AG08395 (cell line): ENCODE measurements around the gene RPL7A.
"Not testable (repeated sequence)": the region's sequence is repeated elsewhere in the genome, so short reads cannot be mapped to it uniquely, and the experiment has no call there.

ENCODE experiments used
- DNase-seq: peaks from one replicate; pipeline ENCODE4 v3.0.0; 2012; ENCODE audit warnings: mixed read lengths, low spot score

The RPL7A gene

DNA sequence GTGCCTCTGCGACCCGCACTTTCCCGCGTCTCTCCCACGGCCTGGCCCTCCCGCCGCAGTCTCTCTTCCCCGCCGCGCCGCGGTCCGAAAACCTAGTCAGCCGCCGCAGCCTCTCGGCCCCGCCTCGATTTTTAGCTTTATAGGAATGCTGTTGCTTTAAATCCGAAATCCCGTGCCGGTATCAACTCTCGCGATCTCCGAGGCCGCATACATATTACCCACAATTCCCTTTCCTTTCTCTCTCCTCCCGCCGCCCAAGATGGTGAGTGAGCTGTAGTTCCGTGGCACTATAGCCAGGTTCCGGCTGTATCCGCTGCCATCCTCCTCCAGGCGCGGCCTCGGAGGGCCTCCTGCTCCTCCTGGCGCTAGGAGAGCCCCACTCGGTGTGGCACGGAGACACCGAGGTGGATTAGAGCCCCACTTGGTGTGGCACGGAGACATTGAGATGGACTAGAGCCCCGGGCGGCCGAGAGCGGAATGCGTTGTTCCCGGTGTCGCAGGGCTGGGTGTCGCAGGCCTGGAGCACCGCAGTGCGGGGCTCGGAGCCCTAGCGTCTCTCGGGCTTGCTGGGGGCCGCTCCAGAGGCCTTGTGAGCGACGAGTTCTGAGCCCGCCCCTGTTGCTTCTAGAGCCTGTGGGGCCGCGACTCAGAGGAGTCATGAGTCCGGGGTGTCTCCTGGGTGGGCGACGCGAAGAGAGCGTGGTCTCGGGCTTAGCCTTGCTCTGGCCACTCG, at the start of gene RPL7A, which contains the start of gene MED22:
RPL7A (plus strand) TSS at position 234 of the 733 bp plus-strand sequence; CDS start at position 260, 26 bp downstream.
MED22 (minus strand) TSS at position 147 of the 733 bp plus-strand sequence. CDS start 1,469 bp downstream, outside the sequence.
- peak; percentile 94 for DNase-seq

DNA sequence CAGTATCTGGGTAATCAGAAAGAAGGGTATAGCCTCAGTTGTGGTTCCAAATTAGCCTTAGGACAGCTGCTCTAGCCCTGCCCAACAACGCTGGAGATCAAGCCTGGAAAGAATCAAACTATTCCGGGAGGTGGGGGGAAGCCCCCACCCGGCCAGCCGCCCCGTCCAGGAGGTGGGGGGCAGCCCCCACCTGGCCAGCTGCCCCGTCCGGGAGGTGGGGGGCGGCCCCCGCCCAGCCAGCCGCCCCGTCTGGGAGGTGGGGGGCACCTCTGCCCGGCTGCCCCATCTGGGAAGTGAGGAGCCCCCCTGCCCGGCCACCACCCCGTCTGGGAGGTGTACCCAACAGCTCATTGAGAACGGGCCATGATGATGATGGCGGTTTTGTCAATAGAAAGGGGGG, 48.0 kb upstream of the RPL7A start:
- not testable (repeated sequence) for DNase-seq

DNA sequence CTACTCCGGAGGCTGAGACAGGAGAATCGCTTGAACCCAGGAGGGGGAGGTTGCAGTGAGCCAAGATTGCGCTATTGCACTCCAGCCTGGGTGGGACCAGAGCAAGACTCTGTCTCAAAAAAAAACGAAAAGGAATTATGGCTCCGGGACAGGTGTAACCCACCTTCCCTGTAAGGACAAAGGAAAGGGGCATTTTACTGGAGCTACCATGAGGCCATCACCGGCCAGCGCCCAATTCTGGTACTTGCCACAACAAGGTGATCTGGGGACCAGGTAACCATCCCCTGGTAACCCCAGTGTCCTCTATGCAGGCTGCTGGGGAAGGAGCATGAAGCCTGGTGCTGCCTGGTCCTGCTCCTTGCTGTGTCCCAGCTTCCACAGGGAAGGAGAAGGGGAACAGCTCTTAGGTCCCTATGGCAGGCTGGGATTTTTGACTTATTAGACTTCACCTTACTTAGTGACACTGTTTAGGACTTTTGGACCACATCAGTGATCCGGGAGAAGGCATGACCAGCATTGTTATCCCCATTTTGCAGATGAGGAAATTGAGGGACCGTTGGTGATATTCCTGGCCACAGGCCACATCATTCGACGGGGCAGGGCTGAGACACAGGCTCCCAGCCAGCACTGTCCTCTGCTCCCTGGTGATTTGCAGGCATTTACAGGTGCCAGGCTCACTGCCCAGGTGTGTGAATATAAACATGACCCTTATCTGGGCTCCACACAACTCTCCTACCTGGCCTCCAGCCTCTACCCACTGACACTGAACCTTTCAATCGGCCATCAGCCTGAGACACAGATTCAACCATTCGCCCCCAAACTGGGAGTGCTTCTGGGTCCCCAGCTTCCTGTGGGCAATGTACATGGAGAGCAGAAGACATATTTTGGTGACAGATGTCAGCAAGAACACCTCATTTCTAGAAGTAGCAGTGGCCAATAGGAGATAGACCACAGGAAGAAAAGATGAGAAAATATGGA, 46.5 kb upstream of the RPL7A start:
- no peak for DNase-seq

DNA sequence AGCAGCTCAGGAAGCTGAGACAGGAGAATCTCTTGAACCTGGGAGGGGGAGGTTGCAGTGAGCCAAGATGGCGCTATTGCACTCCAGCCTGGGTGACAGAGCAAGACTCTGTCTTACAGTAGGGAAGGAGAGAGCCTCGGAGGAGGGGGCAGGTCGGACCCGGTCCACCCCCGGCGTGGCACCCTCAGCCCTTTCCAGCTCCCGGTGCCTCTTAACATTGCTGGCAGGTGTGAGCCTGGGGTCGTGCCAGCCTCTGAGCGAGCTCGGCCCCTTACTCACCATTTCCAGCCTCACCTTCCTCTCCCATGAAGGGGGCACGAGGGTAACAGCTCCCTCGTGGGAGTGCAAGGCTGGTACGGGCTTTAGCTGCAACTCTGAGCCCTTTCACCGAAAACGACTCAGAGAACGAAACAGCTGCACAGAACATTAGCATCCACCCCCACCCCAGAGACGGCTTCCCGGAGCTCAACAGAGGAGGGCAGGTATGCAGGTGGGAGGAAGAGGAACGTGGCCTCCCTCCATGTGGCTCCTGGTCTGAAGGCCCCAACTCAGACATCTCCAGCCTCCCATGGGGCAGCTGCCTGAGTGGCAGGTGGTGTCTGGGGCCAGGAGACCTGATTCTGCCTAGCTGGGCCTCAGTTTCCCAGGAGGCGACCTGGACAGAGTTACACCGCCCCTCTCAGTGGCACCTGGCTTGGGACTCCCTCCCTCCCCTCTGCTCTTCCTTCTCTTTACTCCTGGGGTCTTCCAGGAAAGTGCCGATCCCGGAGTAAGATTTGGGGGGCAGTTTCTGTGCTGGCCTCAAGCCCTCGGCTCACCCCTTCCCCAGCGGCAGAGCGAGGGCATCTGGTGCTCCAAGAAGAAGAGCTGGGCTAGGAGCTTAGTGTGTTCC, 44.5 kb upstream of the RPL7A start:
- DNase-seq: no peak

DNA sequence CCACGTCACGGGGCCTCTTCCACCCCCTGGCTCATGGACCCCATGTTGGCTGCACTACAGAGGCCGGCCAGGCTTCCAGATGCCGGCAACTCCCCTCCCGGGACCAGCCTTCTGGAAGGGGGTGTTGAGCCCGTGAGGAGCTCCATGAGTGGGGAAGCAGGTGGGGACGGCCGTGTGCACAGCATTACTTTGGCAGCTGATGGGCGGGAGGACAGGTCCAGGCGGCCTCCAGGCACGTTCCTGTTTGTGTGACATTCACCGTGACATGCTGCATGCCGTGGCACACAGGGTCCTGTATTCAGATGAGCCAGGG, 43.9 kb upstream of the RPL7A start:
- DNase-seq: no peak

DNA sequence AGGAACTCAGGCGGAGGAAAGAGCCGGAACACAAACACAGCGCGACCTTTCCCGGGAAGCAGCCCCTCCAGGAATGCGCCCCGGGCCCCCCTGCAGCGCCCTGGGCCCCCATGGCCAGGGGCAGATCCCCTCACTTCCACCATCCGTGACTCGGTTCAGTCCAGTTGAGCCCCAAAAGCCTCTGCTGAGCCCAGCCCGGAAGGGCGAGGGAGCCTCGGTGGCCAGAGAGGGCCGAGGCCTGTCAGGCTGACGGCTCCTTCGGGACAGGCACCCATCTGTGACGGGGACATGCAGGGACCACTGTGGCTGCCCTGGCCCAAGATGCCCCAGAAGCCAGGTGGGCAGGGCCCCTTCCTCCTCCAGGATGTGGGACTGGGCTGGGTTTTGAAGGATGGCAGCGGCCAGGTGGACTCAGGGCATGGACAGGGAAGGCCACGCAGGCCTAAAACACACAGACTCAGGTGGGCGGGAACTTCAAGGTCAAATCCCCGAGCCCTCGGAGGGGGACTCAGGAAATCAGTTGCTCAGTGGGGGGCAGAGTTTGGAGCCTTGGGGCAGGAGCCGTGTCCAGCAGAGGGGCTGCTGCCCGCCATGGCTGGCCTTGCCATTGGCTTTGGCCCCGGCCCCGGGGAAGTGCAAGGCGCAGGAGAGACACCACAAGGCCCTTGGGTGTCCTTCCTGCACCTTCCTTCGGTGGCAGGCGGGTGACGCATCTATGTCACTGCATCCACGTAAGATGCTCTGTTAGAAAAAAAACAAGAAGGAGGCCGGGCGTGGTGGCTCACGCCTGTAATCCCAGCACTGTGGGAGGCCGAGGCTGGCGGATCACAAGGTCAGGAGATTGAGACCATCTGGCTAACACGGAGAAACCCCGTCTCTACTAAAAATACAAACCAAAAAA, 43.3 kb upstream of the RPL7A start:
- DNase-seq: no peak

DNA sequence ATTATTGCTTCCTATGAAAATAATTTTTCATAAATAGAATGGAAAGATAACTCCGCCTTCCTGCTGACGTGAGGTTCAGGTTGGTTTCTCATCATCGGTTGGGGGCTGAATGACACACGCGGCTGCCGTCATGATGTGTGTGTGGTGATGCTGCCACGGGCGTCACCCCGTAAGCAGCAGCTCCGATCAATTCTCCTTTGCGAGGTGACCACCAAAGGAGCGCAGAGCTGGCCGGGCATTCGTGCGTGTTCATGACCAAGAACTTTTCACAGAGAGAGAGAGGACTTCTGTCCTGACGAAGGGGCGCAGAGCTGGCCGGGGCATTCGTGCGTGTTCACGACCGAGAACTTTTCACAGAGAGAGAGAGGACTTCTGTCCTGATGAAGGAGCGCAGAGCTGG, 42.3 kb upstream of the RPL7A start:
- no peak for DNase-seq

DNA sequence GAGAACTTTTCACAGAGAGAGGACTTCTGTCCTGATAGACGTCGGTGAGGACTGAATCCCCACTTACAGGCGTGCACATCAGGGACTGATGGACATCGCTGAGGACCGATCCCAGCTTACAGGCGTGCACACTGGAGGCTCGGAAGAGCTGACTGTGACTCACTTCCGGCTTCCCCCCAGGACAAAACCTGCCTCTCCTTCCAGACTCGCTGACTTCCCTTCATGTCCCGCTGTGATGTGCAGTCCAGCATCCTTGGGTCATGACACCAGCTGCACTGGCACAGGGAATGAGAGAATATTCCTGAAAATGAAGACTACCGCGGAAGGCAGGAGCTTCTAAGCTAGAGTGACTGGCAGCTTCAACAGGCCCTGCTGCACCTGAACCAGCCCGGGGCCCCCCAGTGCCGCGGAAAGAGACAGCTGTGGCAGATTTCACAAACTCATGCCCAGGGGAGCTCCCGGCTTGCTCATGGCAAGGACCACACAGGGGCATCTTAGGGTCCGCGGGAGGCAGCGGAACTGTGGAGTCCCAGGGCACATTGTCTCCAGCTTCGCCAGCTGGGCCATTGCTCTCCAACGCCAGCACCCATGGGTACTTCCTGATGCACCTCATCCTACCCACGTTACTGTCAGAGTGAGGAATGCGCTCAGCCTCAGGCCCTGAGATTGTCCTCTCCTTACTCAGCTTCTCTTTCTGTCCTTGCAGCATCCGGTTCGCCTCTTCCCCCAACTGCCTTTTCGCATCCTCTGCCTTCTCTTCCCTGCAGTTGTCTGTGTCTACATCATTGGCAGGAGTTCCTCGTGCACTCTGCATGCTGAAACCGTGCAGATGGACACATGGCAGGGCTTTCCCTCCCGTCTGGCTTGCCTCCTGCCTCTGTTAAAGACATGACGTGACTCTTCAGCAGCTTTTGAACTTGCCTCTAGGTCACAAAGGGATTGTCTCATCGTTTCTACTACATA, 41.5 kb upstream of the RPL7A start:
- peak; percentile 46 for DNase-seq

DNA sequence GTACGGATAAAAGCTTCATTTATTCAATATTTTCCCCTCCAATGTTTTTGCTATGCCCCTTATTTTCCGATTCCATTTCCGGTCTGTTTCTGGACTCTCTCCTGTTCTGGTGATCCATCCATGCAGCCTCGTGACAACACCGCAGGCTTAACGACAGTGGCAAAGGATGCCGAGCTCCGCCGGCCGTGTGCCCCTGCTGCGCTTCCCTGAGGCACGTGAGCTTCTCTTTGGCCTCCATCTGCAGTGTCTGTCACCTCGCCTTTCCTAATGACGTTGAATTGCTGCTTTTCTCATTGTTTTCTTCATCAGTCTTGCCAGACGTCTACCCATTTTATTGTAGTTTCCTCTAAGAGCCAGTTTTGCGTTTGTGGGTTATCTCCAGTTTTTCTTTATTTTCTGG, 40.7 kb upstream of the RPL7A start:
- DNase-seq: peak; percentile 18

DNA sequence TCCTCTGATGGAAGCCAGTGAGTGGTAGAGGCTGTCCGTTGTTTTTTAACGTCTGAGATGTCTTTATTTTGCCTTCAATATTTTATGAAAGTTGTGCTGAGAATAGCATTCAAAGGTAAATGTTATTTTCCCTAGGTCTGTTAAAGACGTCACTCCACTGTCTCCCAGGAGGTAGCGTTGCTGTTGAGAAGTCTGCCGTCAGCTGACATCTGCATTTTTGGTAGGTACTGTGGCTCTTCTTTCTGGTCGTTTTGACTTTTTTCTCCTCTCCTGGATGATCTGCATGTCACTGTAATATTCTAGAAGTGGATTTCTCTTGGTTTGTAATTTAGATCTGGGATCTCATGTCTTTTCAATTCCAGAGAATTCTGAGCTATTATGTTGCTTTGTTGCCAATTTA, 38.4 kb upstream of the RPL7A start:
- DNase-seq: no peak

DNA sequence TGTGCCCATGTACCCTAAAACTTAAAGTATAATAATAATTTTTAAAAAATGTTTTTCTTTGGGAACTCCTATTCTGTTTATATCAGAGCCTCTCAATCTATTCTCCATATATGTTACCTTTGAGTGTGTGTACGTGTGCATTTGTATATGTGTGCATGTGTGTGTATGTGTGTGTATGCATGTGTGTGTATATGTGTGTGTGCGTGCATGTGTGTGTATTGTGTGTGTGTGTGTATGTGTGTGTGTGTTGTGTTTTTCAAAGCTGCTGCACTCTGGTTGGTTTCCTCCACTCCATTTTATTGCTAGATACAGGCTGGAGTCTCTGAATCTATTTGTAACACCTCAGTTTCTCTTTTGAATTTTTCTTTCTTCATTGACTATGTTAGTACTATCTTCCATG, 32.0 kb upstream of the RPL7A start:
- DNase-seq: no peak

DNA sequence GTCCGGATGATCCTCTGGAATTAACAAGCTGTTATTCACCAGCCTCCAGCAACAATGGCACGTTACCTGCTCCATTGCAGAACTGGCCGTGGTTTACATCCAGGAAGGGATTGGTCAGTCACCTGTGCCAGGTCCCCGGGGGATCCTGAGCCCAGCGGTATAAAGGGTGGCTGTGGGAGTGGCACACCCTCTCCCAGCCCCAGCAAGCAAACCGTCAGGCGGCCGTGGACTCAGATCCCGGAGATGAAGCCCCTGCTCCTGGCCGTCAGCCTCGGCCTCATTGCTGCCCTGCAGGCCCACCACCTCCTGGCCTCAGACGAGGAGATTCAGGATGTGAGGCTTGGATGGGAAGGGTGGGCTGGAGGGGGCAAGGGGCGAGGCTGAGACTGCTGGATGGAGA, 30.5 kb upstream of the RPL7A start:
- DNase-seq: not testable (repeated sequence)

DNA sequence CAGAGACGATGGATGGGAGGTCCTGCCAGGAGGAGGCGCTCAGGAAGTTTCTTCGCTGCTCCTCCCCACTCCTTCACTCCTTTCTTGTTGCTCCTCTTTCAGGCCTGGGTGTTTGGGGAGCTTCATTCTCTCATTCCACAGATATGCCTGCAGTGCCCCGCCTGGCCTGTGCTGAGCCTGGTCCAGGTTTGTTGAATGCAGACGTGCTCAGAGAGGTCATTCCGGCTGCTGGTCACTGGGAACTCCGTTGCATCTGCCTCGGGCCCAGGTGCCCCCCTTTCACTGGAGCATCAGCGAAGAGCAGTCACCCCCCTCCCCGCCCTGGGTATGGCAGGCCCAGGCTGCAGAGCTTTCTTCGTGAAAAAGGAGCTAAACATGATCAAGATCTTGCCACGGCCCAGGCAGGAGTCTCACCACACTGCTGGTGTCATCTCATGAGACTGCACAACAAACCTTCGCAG, 27.6 kb upstream of the RPL7A start:
- DNase-seq: no peak

DNA sequence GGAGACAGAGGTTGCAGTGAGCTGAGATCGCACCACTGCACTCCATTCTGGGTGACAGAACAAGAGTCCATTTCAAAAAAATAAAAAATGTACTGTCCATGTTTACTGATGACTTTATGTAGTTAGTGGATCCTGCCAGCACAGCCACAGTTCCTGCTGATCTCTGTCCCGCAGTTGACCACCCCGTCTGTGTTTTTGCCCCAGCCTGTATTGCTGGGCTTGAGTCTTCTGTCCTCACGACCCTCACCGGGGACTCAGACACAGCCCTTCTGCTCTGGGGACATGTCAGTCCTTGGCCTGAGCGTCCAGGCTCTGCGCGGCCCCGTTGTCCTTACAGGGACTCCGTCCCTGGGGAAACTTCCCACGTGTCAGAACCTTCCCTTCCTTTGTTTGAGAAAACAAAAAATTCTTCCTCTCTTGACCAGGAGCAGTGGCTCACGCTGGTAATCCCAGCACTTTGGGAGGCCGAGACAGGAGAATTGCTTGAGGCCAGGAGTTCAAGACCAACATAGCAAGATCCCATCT, 26.5 kb upstream of the RPL7A start:
- DNase-seq: no peak

DNA sequence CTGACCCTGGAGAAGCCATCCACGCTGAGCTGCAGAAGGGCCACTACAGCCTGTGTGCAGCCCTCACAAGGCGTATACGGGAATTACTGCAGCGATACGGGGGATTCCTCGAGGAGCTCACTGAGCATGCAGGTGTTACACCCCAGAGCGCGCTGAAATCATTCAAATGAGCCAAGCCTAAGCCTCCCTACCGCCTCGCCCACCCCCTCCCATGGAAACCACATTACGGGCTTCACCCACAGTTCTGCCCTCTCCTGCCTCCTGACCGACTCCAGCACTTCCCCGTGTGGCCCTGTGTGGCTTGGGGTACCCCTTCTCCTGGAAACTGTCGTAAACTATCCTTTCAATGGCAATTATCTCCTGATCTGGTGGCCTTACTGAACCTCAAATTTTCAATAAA, 25.3 kb upstream of the RPL7A start:
- DNase-seq: no peak

DNA sequence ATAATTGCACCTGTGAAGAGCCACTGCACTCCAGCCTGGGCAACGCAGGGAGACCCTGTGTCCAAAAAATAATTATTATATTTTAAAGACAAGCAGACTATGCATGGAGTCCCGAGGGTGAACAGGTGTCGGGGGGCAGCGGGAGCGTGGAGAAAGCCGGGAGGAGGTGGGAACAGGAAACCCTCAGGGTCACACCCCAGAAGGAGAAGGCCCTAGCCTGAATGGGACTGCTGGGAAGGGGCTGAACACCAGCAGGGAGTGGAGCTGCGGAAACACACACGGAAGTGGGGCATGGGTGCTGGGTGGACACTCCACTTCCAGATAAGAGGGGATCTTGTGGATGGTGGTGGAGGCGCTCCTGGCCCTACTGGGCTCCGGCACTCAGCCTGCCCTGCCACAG, 24.8 kb upstream of the RPL7A start:
- DNase-seq: no peak

DNA sequence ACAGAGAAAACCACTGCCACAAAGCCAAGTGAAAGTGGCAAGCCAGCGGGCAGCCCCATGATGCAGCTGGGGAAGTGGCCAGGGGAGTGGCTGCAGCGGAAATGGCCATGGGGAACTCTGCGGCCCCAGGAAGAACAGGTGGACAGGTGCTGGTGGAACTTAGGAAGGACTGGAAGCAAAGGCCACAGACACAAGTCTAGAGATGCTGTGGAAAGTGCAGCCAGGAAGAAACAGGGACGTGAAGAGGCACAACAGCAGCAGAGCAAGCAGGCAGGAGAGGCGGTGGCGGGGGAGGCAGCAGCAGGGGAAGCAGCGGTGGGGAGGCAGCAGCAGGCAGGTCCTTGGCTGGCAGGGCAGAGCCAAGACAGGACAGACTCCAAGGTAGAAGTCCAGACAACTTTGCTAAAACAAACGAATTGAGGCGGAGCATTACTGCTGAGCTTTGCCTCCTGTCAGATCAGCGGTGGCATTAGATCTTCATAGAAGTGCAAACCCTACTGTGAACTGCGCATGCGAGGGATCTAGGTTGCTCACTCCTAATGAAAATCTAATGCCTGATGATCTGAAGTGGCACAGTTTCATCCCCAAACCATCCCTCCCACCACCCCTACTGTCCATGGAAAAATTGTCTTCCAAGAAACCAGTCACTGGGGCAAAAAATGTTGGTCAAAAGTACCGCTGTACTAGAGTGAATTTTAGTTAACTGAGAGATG, 23.9 kb upstream of the RPL7A start:
- no peak for DNase-seq

DNA sequence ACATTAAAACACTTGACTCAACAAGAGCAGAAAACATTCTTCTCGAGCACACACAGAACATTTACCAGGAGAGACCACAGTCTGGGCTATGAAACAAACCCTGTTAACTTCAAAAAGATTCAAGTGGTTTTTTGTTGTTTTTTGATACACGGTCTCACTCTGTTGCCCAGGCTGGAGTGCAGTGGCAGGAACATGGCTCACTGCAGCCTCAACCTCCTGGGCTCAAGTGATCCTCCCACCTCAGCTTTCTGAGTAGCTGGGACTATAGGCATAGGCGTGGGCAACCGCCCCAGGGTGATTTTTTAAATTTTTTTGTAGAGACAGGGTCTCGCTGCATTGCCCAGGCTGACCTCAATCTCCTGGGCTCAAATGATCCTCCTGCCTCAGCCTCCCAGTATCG, 21.0 kb upstream of the RPL7A start:
- not testable (repeated sequence) for DNase-seq
